Mucosa of descending colon (tissue), 3 donors: ENCODE data around the gene ITPRIP. TPM values are rescaled to one million over a fixed set of nuclear protein-coding genes. Genes with fewer than 3 reads are reported as not detected.

Experiments used
- ATAC-seq: fragments of 200-7000 bp; cut with Tn5 transposase; one replicate; pipeline ENCODE4 v1.9.1; 2020; ENCODE audit warnings: mild to moderate bottlenecking, moderate library complexity
- DNase-seq, 3 donors: peaks; one replicate each; pipeline ENCODE4 v3.0.0-alpha.2; 2020
- H3K36me3 ChIP-seq: fragments of 200-600 bp; one replicate; pipeline ENCODE4 v1.8.0; 2021; ENCODE audit warnings: low read depth, mild to moderate bottlenecking
- H3K4me1 ChIP-seq: fragments of 200-600 bp; one replicate; pipeline ENCODE4 v1.8.0; 2021; ENCODE audit warnings: low read depth, mild to moderate bottlenecking
- H3K4me3 ChIP-seq: fragments of 200-600 bp; one replicate; pipeline ENCODE4 v1.8.0; 2021; ENCODE audit warnings: mild to moderate bottlenecking
- H3K9me3 ChIP-seq: fragments of 200-600 bp; one replicate; pipeline ENCODE4 v1.8.0; 2021; ENCODE audit warnings: mild to moderate bottlenecking
- intact Hi-C, 2 donors: fragments of 100-400 bp; cut with DNase I in 1 of 2; cut with micrococcal nuclease in 1 of 2; formaldehyde crosslinking; loops; one replicate each; pipeline versions ENCODE4 v1.11.0 to v1.11.1; 2022; cut with DNase I, micrococcal nuclease
- total RNA-seq, 3 donors: library from RNA; stranded (reverse); fragmentation: NEBNext Ultra II Directional in 2 of 3; extraction: Animal tissue kit (Norgen Biotek cat#: 25700) in 2 of 3; gene quantifications; one replicate each; pipeline versions ENCODE4 v1.2.1 to v1.2.4, GENCODE V29; 2021 to 2023
- TF ChIP-seq, protein P1 (sequence below): fragments of 200-600 bp; IDR thresholded peaks from one replicate; pipeline ENCODE4 v1.8.0; 2022; ENCODE audit warnings: antibody characterized with exemption, mild to moderate bottlenecking
- donor health status: DM: no; HTN: no; CAD: no; lungs with moderate emphysema.
- donor health status: DM: no; HTN: no; CAD: no.
- donor health status: DM: no; HTN: yes; CAD: no.

ITPRIP gene
- total RNA-seq, 3 donors from 2014 or later = 3.2 to 10.7 (median 5.7) TPM

GRCh38 chr10:104318810-104319741, 19.2 kb downstream of the ITPRIP start:
- peak in 1 of 3 donors; percentile 15 for DNase-seq
- no peaks in the 10 kb centered on the region for H3K9me3 ChIP-seq
- H3K4me3 ChIP-seq = no peak overlapping the region
- ATAC-seq = peak; percentile 4
- peaks cover 4% of the 10 kb centered on the region for H3K36me3 ChIP-seq
- TF ChIP-seq, protein P1, sequence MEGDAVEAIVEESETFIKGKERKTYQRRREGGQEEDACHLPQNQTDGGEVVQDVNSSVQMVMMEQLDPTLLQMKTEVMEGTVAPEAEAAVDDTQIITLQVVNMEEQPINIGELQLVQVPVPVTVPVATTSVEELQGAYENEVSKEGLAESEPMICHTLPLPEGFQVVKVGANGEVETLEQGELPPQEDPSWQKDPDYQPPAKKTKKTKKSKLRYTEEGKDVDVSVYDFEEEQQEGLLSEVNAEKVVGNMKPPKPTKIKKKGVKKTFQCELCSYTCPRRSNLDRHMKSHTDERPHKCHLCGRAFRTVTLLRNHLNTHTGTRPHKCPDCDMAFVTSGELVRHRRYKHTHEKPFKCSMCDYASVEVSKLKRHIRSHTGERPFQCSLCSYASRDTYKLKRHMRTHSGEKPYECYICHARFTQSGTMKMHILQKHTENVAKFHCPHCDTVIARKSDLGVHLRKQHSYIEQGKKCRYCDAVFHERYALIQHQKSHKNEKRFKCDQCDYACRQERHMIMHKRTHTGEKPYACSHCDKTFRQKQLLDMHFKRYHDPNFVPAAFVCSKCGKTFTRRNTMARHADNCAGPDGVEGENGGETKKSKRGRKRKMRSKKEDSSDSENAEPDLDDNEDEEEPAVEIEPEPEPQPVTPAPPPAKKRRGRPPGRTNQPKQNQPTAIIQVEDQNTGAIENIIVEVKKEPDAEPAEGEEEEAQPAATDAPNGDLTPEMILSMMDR = no peak
- intact Hi-C loops = no loop called here
- peaks cover 9% of the 10 kb centered on the region for H3K4me1 ChIP-seq

- peaks cover 9% of the 10 kb centered on the region for H3K4me1 ChIP-seq
- no peak for ATAC-seq
- intact Hi-C loops = no loop called here
- no peak overlapping the region for H3K4me3 ChIP-seq
- peaks cover 4% of the 10 kb centered on the region for H3K36me3 ChIP-seq
- no peaks in the 10 kb centered on the region for H3K9me3 ChIP-seq
- TF ChIP-seq, protein P1 = no peak
- DNase-seq = no peak
These were observed 19.9 kb downstream of the ITPRIP start for GRCh38 chr10:104318326-104318725.

DNA sequence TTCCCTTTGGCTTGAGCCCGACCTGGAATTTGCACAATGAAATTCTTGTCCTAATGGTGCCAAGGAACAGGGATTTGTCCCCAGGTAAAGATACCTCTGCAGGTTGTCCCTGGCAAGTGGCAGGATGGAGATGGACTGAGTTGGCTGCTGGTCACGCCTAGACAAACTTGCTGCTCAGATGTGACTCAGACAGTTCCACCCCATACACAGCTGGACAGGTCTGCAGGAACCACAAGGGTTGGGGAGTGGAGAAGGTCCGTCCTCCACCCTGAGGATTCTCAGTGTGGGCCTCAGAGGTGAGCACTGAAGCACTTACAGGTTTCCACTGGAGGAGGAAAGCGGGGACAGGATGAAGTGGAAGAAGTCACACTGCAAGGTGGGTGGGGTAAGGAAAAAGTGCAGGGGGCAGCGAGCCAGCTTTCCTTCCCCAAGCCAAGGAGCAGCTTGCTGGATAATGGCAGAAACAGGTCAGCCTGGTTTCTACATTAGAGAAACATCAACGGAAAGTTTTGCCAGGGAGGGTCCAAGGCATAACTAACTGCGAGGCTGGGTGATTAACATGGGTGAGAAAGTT, 20.5 kb downstream of the ITPRIP start:
- no peak for DNase-seq
- H3K4me3 ChIP-seq = no peak overlapping the region
- H3K4me1 ChIP-seq = peaks cover 9% of the 10 kb centered on the region
- TF ChIP-seq, protein P1 = no peak
- intact Hi-C loops = no loop called here
- peak; percentile 6 for ATAC-seq
- H3K36me3 ChIP-seq = peaks cover 4% of the 10 kb centered on the region
- no peaks in the 10 kb centered on the region for H3K9me3 ChIP-seq

- H3K4me3 ChIP-seq = no peak overlapping the region
- no peak for DNase-seq
- TF ChIP-seq, protein P1 = no peak
- peak; percentile 14 for ATAC-seq
- peaks cover 4% of the 10 kb centered on the region for H3K36me3 ChIP-seq
- H3K9me3 ChIP-seq = no peaks in the 10 kb centered on the region
- intact Hi-C loops = no loop called here
- peaks cover 8% of the 10 kb centered on the region for H3K4me1 ChIP-seq
These were observed 21.0 kb downstream of the ITPRIP start for GRCh38 chr10:104317269-104317710.

- ATAC-seq = no peak
- no peak overlapping the region for H3K4me3 ChIP-seq
- H3K36me3 ChIP-seq = peaks cover 4% of the 10 kb centered on the region
- peaks cover 5% of the 10 kb centered on the region for H3K4me1 ChIP-seq
- intact Hi-C loops = no loop called here
- no peak for DNase-seq
- TF ChIP-seq, protein P1 = no peak
- H3K9me3 ChIP-seq = no peaks in the 10 kb centered on the region
These were observed 21.8 kb downstream of the ITPRIP start for GRCh38 chr10:104316321-104317099.
